HG02588 (cell line): ENCODE data around the gene ERFE.
"Not testable (repeated sequence)": the region's sequence is repeated elsewhere in the genome, so short reads cannot be mapped to it uniquely, and the experiment has no call there.

Experiments used
- ATAC-seq: cut with Tn5 transposase; IDR thresholded peaks from one replicate; pipeline ENCODE4 v1.9.1; 2021; ENCODE audit warnings: mild to moderate bottlenecking, moderate library complexity; ENCODE audit not compliant: unreplicated experiment

ERFE gene, protein sequence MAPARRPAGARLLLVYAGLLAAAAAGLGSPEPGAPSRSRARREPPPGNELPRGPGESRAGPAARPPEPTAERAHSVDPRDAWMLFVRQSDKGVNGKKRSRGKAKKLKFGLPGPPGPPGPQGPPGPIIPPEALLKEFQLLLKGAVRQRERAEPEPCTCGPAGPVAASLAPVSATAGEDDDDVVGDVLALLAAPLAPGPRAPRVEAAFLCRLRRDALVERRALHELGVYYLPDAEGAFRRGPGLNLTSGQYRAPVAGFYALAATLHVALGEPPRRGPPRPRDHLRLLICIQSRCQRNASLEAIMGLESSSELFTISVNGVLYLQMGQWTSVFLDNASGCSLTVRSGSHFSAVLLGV

DNA sequence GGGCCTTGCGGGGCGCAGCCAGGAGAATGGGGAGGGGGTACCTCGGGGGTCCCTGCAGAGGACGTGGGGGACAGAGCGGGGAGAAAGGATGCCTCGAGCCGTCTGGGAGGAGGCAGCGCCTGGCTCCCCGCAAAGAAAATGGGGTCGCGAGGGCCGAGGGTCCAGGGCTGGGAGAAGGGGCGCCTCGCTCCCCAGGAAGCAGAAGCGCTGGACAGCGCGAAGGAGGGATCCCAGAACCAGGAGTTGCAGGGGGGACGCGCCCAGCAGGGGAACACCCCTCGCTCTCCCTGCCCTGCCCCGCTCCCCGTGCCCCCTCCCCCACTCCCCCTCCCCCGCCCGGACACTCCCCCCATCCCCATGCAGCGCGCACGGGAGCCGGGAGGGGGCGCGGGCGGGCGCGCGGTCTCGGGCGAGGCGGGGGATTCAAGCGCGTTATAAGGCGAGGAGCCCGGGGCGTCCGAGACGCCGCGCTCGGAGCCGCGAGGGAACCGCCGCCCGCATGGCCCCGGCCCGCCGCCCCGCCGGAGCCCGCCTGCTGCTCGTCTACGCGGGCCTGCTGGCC, at the start of gene ERFE:
Gene ERFE, plus strand, starts transcription at position 462 of the 562 bp plus-strand sequence. Its CDS starts 38 bp downstream, at position 500.
- no peak for ATAC-seq

DNA sequence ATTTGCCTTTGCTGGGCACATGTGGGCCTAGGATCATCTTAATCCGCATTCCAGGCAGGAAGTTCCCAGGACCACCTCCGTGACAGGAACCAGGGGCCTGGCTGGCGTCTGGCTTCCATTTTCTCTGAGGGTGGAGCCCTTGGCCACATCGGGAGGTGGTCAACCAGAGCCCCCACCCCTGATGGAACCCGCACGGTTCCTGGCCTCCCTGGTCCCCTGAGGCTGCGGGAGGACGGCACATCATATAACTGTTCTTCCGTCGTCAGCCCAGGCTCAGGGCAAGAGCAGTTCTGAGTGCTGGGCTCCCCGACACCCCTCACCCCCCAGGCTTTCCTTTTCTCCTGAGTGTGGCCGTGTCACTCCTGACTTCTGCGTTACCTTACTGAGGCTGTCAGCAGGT, 45.2 kb upstream of the ERFE start:
- no peak for ATAC-seq

DNA sequence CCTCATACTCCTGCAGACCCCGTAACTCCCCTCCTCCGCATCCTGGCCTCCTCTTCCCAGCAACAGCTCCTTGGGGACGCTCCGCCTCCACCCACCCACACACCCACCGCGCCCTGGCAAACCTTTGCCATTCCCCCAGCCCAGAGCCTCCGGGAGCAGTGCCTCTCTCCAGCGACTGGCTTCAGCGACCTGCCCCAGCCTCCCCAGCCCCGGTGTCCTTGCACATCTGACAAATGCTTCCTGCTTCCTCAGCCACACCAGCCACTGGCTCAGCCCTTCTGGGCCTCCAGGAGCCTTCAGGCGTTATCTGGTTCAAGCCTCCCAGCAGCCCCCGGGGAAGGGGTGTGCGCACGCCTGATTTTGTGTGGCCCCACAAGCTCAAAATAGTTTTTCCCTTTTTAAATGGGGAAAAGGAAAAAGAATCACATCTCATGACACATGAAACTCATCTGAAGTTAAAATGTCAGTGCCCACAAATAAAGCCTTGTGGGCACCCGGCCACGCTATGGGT, 44.4 kb upstream of the ERFE start:
- no peak for ATAC-seq

DNA sequence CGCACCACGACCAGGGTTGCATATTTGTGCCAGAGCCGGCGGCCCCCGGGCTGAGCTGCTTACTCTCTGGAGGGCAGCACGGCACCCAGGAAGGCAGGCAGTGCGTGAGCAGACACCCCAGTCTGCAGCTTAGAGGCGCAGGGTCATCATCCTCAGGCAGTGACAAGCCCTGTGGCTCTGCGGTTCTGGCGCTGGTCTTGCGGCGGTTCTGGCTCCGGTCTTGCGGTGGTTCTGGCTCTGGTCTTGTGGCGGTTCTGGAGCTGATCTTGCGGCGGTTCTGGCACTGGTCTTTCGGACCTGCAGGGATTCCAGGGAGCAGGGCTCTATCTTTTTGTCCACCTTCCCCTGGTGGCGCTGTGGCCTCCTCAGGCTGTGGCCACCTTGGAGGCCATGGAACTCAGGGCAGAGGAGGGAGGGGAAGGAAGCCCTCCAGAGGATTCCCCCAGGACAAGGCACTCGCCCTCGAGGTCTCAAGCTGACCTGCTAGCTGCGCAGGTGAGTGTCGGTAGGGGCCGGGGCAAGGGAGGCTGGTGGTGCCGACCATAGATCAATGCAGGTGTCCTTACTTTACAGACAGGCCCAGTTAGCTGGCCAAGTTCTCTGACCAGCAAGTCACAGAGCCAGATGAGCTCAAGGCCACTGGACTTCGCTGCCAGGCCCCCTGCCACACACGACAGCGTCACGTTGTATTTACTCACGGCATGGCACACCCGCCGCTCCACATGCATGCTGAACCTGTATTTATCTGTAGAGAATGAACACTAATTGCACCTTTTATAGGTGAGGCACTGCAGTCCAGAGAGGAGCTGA, 43.7 kb upstream of the ERFE start:
- ATAC-seq, result no peak

DNA sequence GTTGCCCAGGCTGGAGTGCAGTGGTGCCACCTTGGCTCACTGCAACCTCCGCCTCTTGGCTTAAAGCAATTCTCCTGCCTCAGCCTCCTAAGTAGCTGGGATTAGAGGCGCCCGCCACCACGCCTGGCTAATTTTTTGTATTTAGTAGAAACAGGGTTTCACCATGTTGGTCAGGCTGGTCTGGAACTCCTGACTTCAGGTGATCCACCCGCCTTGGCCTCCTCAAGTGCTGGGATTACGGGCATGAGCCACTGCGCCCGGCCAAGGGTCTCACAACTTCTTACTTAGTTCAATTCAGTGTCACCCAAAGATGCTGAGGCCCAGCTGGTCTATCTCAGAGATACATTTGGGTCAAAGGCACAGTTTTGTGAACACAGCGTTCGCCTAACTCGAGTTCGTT, 43.1 kb upstream of the ERFE start:
- ATAC-seq, result not testable (repeated sequence)

DNA sequence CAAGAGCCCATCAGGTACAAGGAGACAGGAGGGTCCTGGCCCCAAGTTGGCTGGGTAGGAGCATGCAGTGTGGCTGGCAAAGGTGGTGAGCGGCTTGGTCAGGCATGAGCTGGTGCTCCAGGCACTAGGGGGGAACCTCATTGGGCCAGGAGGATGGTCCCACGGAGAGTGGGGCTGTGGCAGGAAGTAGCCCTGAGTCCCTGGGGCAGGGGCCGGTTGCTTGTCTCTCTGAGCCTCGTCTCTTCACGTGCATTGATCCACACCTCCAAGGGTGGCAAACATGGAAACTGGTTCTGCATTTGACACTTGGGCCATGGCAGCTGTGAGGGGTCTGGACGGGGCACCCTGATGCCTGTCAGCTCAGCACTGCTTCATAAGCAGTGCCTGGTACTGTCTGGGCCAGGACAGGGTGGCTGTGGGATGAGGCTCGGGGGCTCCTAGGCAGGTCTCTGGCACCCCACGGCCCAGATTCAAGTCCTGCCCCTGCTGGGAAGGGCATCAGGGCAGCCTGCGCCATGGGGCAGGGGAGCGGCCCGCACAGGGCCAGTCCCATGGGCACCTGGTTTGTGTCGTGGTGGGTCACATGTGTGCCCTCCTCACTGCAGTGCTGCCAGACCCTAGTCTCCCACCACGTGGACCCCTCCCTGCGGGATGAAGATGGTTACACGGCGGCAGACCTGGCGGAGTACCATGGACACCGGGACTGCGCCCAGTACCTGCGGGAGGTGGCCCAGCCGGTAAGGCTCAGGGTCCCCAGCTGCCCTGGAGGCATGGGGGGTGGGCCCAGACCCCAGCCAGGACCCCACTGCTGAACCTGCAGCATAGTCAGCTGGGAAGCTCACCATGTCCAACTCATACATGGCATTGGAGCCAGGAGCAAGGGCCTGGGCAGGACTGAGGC, 42.2 kb upstream of the ERFE start:
- no peak for ATAC-seq

DNA sequence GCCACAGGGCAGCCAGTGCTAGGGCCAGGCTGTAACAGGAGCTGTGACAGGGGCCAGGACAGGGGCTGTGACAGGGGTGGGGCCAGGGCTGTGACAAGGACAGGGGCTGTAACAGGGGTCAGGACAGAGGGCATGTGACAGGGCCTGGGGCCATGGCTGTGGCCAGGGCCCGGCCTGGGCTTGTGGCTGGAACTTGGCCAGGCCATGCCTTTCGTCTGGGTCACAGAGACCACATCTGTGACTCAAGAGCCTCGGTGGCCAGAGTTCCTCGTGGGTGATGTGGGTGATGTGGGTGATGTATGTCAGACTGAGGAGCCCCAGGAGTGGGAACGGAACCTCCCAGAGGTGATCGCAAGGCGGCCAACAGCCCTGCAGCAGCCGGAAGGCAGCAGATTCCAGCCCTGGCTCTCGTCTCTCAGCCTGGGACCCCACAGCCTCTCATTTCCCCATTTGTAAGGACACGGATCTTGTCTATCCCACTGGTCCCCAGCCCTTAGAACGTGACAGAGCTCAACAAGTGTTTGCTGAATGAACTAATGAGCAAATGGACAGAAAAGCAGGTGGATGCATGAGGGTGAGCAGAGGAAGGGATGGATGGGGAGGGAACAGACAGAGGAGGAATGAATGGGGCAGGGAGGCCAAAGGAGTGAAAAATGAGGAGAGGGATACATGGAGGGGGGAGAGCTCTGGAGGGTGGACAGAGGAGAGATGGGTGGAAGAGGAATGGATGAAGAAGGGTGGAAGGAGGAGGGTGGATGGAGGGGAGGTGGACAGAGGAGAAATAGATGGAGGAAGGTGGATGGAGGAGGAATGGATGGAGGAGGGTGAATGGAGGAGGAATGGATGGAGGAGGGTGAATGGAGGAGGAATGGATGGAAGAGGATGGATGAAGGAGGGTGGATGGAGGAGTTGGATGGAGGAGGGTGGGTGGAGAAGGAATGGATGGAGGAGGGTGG, 41.3 kb upstream of the ERFE start:
- ATAC-seq, result no peak

DNA sequence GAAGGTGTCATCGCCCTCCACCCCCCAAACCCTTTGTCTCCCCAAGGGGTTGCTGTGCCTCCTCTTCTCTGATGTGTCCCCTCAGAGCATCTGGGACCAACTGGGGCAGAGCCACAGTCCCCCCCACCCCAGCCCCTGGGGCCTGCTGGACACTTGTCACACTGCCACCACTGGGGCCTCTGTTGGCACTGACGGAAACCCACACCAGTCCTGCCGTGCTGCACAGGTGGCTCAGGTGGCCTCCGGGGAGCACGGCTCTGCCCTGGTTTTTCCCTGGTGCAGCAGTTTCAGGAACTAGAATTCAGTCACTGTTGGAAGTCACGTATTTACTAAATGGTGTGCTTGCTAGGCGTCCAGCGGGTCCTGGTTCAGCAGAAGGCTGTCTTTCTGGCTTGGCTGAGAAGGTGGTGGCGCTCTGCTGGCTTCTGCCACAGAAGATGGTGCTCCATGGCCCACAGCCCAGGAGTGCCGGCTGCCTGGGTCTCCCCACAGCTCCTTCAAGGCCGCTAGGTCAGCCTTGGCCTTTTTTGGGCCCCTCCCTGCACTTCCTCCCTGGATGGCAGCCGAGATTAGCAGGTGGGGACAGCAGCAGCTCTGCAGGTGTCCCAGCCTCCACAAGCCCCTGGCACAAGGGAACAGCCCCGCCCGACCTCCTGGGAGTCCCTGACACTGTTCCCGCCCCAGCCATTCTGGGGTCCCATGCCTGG, 38.9 kb upstream of the ERFE start:
- no peak for ATAC-seq

DNA sequence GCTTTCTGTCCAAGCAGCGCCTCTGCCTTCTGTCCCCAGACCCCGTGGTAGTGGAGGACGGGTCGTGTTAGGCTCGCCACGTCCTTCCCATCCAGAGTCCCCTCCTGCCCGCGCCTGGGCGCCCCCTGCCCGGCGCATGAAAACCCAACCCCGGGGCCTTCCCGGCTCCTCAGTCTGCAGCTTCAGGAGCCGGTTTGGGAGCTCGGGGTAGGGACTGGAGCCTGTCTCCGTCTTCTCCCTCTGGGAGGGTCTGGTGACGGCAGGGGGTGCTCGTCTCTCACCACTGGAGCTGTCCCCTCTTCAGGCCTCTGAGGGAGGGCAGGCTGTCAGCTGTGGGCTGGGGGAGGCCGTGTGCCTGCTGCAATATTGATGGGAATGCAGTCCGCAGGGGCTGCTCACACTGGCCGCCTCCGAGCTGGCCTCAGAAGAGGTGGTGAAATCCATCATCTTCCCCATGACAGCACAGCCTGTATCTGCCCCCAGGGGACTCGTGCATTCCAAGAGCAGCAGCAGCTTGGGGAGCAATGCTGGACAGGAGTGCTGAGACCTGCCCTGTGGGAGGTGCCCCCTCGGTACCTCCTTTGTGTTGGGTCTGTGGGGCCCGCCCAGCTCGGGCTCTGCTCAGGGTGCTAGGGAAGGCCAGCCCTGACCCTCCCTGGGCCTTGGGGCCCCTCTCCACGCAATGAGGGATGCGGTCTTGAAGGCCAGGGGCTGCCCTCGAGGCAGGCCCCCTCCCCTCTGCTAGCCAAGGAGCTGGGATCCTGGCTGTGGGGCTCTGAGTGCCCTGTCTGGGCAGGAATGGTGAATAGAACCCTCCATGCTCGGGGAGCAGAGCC, 38.1 kb upstream of the ERFE start:
- no peak for ATAC-seq

DNA sequence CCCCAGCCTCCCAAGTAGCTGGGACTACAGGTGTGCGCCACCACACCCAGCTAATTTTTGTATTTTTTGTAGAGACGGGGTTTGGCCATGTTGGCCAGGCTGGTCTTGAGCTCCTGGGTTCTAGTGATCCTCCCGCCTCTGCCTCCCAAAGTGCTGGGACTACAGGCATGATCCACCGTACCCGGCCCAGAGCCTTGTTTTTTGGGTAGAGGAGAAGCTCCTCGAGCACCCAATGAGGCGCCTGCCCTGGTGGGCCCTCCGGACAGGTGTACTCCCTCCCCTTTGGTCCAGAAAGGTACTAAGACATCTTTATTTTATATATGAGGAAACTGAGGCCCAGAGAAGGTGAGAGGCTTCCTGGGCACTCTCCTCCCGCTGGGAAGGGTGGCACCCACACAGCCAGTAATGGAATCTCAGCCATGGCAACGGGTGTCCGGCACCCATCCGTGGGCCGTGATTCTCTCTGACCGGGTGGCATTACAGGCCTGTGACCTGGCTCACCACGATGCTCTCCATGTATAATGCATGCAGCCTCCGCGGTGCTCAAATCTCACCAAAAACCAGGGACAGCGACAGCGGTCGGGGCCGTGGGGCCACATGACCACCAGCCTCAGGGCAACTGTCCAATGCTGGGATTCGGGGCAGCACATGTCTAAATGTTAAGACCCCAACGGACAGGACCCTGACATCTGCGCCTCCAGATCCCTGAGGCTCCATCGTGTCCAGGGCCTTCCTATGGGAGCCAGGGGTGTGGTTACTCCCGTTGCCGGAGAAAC, 37.1 kb upstream of the ERFE start:
- no peak for ATAC-seq

DNA sequence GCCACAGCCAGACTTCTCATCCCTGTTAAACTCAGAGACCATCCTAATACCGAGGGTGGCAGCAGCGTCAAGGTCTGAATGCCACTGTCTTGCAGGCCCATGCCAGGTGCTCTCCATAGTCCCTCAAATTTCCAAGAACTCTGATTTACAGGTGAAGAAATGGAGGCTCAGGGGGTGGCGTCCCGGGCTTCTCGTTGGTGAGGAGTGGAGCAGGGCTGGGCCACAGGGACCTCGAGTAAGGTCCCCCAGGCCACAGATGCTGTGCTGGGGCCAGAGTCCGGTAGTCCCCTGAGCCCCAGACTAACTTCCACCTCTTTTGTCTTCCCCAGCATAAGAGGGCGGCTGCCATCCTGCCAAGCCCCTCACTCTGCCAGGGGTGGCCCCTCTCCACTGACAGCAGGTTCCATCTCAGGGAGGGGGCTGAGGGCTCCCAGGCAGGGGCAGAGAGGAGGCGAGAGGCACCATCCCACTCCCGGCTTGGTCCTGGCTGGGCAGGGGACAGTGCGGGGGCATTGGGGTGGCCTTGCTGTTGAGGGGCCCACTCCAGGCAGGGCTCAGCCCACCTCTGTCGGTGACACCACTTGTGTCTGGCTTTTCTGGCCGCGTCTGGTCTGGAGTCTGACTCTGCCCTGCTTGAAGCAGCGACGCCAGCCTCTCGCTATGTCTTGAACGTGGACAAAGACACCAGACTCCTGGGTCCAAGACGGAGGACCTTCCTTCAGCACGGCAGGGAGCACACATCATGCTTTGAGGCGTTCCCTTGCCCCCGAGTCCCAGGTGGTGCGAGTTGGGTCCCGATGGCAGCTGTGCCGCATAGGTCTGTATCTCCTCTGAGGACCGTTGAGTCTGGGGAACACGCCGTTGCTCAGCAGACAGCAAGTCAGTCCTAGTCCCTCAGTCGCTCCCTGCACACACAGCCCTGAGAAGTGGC, 36.2 kb upstream of the ERFE start:
- ATAC-seq, result no peak

DNA sequence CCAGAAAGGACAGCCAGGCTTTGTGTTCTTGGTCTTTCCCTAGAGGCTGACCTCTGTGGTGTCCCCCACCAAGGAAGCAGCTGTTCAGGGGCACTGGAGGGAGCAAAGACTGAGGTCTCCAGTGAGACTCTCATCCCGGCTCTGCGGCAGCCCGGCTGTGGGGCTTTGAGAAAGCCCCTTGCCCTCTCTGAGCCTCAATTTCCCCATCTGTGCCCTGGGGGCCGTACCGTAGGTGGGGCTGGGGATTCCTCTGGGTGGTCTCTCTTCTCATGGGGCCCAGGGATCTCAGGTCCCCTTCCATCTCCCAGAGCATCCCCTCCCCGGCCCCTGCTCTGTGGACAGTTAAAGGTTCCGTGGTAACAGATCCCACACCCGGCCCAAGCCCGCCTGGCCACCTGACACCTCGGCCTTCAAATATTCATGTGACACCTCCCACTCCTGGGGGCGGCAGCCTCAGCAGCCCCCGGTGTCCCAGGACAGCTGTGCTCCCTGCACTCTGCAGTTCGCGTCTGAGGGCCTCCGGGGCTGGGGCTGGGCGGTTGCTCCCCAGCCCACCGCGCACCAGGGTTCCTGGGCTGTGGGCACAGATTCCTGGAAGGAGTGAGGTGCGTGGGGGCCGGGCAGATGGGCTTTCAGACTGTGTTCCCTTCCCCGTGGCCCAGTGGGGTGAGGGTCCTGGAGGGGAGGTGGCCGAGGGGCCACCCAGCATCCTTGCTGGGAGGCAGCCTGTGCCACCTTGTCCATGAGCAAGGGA, 35.4 kb upstream of the ERFE start:
- no peak for ATAC-seq

DNA sequence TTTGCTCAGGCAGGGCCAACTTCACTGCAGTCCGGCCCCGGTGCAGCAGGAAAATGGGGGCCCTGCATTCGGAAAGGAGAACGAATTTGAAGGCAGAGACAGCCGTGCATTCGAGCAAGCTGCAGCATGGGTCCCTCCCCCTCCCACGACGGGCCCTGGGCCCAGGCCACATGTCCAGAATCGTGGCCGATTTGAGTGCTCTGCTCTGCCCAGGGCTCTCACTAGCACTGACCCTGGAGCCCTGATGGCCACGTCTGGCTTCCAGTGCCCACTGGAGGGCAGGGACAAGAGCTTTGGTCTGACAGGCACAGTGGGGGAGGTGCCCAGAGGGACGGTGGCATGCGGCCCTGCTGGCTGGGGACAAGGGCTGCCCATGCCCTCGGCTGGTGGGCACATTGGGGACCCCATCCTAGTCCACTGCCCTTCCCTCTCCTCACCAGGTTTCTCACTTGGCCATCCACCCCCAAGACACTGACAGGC, 34.7 kb upstream of the ERFE start:
- ATAC-seq, result no peak

DNA sequence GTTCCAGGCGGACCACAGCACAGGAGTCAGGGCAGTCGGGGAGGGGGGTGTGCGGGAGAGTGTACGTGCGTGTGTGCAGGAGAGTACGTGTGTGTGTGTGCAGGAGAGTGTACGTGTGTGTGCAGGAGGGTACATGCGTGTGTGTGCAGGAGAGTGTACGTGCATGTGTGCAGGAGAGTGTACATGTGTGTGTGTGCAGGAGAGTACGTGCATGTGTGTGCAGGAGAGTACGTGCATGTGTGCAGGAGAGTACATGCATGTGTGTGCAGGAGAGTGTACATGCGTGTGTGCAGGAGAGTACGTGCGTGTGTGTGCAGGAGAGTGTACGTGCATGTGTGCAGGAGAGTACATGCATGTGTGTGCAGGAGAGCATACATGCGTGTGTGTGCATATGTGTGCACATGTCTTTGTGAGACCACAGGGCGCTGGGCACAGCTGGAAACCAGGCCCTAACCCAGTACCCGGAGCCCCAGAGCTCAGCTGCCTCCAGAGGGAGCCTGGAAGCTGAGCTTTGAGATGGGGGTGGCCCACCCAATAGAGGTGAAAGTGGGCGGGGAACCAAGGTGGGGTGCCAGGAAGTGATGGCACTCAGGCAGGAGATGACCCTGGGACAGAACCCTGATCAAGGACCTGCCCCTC, 34.2 kb upstream of the ERFE start:
- no peak for ATAC-seq
